HG02840 (cell line): ENCODE data around the gene ERBIN.
"Not testable (repeated sequence)": the region's sequence is repeated elsewhere in the genome, so short reads cannot be mapped to it uniquely, and the experiment has no call there.

Experiments used
- ATAC-seq: cut with Tn5 transposase; IDR thresholded peaks from one replicate; pipeline ENCODE4 v1.9.1; 2021; ENCODE audit warnings: mild to moderate bottlenecking, moderate library complexity, moderate number of reproducible peaks; ENCODE audit not compliant: unreplicated experiment, low FRiP score

Gene ERBIN

DNA sequence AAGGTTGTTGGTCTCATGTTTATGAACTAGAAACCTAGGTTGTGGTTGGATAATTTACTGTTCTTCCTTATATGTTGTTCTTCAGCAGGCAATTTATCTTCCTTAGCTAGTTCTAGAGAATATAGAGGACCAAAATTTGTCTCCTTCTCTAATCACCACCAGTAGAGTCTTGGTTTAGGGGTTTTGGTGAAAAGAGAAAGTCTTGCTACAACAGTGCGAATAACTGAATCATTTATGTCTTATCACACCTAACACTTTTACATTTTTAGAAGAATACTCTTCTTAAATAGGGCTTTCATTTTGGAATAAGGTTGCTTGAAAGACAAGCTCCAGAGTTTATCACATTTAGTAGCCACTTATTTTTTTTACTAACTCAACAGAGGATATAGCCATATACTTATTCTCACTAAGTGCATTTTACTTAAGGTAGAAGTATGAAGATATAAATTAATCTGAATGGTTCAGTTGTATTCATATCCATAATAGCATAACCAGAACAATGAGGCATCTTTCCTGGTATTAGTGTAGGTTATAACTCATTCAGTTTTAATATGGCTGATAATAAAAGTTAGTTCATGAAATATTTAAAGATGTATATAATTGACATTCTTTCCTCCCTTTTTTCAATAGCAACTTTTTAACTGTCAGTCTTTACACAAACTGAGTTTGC, 67.9 kb downstream of the ERBIN start:
- no peak for ATAC-seq

GRCh38 chr5:65999061-65999723, 72.8 kb downstream of the ERBIN start:
- no peak for ATAC-seq

DNA sequence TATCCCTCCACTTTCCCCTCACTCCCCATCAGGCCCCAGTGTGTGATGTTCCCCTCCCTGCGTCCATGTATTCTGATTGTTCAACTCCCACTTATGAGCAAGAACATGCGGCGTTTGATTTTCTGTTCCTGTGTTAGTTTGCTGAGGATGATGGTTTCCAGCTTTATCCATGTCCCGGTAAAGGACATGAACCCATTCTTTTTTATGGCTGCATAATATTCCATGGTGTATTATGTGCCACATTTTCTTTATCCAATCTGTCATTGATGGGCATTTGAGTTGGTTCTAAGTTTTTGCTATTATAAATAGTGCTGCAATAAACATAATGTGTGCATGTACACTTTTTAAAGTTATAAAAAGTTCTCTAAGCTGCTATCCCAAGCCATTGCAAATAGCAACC, 75.6 kb downstream of the ERBIN start:
- ATAC-seq = no peak

GRCh38 chr5:66002415-66002814, 76.0 kb downstream of the ERBIN start:
- ATAC-seq = no peak

DNA sequence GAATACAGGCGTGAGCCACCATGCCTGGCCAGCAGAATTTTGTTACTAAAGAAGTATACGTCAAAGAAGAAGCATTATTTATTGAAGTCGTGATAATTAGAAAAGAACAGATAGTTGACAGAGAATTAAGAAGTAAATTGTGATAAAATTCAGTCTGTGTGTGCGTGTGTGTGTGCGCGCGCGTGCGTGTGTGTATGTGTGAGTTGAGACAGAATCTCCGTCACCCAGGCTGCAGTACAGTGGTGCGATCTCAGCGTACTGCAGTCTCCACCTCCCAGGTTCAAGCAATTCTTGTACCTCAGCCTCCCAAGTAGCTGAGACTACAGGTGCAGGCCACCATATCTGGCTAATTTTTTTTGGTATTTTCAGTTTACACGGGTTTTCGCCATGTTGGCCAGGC, 77.8 kb downstream of the ERBIN start:
- ATAC-seq = no peak

DNA sequence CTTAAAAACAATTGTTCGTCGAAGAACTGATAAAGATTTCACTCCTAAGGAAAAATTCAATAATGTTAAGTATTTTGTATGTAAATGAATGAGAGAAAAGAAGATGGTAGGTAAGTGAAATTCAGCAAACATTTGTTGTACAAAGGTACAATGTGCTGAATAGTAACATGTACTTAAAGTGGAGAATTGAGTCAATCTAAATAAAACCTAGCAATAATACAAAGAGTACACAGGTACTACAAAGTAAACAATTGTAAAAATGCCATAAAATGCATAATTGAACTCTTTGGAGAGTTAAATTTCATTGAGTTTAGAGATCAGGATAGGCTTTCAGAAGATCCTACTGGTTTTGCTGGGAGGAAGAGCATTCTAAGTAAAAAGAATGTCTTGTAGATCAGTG, 82.9 kb downstream of the ERBIN start:
- no peak for ATAC-seq

DNA sequence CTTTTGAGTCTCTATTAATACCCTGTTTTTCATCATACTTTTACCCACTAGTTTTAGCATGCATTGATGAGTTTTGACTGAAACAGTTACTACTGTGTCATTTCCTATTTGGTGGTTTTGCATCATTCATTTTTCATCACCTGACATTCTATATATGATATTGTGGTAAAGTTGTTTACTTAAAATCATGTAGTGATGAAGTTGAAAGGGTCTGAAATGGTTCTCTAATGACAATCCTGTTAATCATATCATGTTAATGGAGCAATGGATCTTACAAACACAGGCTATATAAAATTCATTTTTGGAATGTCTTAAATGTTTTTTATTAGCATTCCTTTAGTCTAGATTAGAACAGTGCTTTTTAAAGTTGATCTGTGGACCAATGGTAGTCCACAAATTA, 84.1 kb downstream of the ERBIN start:
- no peak for ATAC-seq

DNA sequence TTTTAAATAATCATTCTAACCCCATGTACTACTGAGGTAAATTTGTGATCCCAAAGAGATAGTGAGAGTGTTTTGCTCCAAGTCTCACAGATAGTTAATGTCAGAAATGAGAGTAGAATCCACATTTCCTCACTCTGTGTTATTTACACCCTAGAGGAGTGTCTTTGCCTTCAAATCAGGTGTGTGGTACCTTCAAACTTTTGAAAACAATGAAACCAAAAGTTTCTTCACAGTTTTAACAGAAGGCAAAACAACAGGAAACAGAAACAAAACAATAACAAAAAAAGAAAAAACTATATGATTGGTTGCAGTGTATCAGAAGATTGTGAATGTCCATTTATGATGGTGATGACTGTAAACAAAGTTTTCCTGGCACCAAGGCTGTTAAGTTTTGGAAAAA, 85.9 kb downstream of the ERBIN start:
- no peak for ATAC-seq

DNA sequence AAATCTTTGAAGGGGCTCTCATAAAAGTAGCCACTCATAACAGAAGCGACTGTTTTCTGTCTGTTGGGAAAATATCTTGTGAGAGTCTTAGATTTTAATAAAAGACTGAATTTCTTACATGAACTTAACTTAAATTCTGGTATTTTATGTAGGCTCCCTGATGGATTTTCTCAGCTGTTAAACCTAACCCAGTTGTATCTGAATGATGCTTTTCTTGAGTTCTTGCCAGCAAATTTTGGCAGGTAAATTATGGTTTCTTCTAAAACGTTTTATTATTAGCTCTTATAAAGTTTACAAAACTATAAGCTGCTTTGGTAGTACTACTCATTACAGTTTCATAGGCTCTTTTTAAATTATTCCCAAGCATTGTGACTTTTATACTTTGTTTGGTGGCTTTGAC, 87.0 kb downstream of the ERBIN start:
- ATAC-seq = no peak

DNA sequence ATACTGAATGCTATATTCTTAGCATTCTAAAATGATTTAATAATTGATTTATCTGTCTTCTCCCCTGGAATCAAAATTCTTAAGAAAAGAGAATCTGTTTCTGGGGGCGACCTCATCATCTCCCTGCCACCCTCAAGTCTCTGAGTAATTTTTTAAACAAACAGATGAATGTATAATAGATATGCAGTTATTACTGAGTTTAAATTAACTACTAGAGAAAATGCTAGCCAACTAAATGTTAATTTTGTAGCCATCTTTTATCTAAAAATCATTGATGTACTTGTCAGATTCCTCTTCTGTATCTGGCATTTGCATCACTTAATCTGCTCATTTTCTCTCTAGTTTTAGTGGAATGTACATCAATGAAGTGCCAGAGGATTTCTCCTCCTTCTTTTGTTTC, 87.5 kb downstream of the ERBIN start:
- no peak for ATAC-seq

DNA sequence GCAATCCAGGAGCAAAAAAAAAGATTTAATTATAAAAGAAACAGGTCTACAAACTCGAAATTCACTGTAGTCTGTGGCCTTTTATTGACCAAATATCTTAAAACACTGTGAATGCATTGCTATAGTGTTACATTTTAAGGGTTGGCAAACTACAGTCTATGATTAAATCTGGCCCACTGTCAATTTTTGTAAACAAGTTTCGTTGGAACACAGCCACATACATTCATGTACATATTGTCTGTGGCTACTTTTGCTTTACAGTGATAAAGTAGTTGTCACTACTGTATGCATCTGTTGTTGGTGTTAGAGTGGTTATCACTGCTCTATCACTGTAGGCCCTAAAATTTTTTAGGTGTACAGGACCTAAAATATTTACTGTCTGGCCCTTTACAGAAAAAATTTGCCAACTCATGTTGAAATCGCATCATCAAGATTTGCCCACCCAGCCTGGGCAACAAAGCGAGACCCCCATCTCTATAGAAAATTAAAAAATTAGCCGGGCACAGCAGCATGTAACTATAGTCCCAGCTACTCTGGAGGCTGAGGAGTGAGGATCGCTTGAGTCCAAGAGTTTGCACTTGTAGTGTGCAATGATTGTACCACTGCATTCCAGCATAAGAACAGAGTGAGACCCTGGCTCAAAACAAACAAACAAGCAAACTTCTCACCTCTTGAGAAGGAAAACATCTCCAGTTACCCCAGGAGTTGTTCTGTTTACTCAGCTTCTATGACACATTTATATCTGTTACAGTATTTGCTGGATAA, 89.0 kb downstream of the ERBIN start:
- ATAC-seq = no peak

- no peak for ATAC-seq
These were observed 95.2 kb downstream of the ERBIN start for GRCh38 chr5:66021585-66021984.

DNA sequence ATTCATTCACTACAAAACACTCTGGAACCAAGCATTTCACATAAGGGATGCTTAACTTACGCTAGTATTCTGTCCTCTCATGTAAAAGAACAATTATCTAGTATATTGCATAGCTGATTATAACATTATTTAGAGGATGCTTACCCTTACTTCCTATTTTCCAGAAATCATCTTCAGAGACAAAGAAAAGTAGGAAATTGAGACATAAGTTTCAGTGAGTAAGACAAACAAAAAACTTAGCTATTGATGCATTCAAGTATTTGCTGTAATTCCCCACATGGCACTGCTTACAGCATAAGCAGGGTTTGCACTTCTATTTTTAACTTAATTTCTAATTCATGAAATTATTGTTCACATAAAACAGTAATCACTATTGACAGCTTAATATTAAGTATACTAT, 112.9 kb downstream of the ERBIN start:
- no peak for ATAC-seq

DNA sequence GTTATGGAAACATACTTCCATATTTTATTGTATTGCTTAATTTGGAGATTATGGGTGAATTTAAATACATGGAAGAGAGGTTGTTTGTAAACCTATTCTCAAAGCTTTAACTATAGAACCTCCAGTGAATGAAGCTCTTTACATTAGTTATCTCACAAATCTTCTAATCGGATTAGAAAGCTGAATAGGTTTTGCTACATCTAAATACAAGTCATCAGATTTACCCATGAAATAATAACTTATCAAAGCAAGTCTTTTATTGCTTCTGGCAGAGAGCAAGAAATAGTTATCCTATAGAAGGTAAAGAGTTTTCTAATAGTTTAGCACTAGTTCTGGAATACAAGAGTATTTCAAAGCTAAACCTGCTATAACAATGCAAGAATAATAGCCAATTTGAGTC, 113.3 kb downstream of the ERBIN start:
- no peak for ATAC-seq

DNA sequence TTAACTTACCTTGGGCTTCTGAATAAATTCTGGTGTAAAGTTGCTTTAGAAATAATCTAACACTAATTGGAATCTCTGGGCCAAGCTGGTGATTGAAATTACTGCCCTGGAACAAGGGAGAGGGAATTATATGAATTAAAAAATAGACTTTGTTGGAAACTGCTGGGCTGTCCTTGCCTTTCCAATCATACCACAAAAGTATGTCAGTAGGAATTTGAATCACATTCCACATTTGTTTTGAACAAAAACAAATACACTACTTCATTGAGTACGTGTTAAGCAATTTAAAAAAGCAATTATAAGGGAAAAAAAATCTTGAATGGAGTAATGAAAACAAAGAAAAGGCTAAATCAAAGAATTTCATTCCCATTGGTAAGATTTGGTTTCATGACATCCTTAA, 115.3 kb downstream of the ERBIN start:
- no peak for ATAC-seq

DNA sequence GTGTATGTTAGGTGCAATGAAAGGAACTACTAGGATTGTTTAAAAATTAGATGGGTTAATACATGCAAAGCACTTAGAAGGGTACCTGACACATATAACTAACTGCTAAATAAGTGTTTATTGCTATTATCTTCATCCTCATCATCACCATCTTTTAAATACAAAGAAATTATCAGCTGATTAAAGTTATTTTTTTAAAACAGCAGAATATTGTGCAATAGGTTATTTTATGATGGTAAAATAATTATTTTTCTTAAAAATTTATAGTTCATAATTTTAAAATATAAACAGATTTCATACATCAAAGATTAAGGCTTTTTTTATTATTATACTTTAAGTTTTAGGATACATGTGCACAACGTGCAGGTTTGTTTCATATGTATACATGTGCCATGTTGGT, 130.9 kb downstream of the ERBIN start:
- no peak for ATAC-seq

DNA sequence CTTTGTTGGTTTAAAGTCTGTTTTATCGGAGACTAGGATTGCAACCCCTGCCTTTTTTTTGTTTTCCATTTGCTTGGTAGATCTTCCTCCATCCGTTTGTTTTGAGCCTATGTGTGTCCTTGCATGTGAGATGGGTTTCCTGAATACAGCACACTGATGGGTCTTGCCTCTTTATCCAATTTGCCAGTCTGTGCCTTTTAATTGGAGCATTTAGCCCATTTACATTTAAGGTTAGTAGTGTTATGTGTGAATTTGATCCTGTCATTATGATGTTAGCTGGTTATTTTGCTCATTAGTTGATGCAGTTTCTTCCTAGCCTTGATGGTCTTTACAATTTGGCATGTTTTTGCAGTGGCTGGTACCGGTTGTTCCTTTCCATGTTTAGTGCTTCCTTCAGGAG, 134.9 kb downstream of the ERBIN start:
- ATAC-seq = not testable (repeated sequence)

DNA sequence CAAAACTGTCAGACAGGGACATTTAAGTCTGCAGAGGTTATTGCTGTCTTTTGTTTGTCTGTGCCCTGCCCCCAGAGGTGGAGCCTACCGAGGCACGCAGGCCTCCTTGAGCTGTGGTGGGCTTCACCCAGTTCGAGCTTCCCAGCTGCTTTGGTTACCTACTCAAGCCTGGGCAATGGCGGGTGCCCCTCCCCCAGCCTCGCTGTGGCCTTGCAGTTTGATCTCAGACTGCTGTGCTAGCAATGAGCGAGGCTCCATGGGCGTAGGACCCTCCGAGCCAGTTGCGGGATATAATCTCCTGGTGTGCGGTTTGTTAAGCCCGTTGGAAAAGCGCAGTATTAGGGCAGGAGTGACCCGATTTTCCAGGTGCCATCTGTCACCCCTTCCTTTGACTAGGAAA, 136.7 kb downstream of the ERBIN start:
- not testable (repeated sequence) for ATAC-seq

DNA sequence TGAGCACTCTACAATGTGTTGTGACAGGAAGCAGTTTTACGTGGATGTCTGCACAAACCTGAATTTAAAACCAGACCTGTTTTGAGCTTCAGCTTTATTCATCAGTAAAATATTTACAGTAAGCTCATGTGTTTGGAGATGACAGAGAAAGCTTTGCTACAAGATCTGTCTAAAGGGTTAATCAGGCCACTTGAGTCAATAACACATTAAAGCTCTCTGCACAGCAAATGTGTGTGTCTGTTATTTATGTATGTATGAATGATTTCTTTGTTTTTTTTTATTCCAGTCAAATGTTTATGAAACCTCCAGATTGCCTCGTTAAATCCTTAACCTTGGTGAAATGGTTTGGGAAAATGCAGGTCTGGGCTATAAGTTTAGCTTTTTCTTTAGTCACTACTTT, 140.5 kb downstream of the ERBIN start:
- ATAC-seq = no peak

GRCh38 chr5:66072031-66072430, 145.7 kb downstream of the ERBIN start:
- ATAC-seq = no peak

GRCh38 chr5:66074901-66075300, 148.5 kb downstream of the ERBIN start:
- no peak for ATAC-seq

GRCh38 chr5:66080664-66081063, 154.3 kb downstream of the ERBIN start:
- no peak for ATAC-seq
